T-cell (primary cell): ENCODE results near the gene SCGB3A2. TPM values are rescaled to one million over a fixed set of nuclear protein-coding genes. Genes with fewer than 3 reads are reported as not detected.

Source experiments
- ATAC-seq, 4 experiments: fragments of 200-7000 bp in 3 of 4; fragments of 150-1000 bp in 1 of 4; cut with Tn5 transposase; replicated peaks in 1 of 4; 1 replicate in 3 of 4; 2 replicates in 1 of 4; pipeline ENCODE4 v1.10.0; 2021; ENCODE audit warnings: moderate library complexity in 3 of 4, mild to moderate bottlenecking in 2 of 4, moderate number of reproducible peaks in 1 of 4
- CTCF ChIA-PET, 2 donors: fragments of 300-600 bp; sonication (Branson Sonifier 250); formaldehyde crosslinking; loops; one replicate each; lab custom pipeline; 2022; ENCODE audit warnings: antibody characterized with exemption in 2 of 2; lab: Charles Lee
- POLR2A ChIA-PET, 2 donors: fragments of 300-600 bp; sonication (Branson Sonifier 250); formaldehyde crosslinking; loops; one replicate each; lab custom pipeline; 2022; ENCODE audit warnings: antibody characterized with exemption in 2 of 2; lab: Charles Lee
- DNase-seq, 35 experiments: peaks; one replicate each; pipeline versions ENCODE4 v3.0.0 to v3.0.0-alpha.2; 2013 to 2023
- H3K27ac ChIP-seq: one replicate; pipeline ENCODE4 v1.5.1; 2013; ENCODE audit warnings: low read length
- H3K27me3 ChIP-seq, 2 experiments: replicated peaks in 1 of 2; 1 replicate in 1 of 2; 2 replicates in 1 of 2; pipeline versions ENCODE4 v1.6.1 to v1.7.0; 2013; ENCODE audit warnings: low read length in 1 of 2, mixed read lengths in 1 of 2; ENCODE audit not compliant: control insufficient read depth in 2 of 2, insufficient read depth in 2 of 2; ENCODE audit errors: extremely low read depth in 1 of 2
- H3K36me3 ChIP-seq, 2 donors: 1 replicate in 1 of 2; 2 replicates in 1 of 2; pipeline versions ENCODE4 v1.6.1 to v1.7.0; 2013; ENCODE audit warnings: low read length in 1 of 2; ENCODE audit not compliant: control insufficient read depth in 2 of 2, insufficient read depth in 1 of 2; ENCODE audit errors: extremely low read depth in 1 of 2
- H3K4me1 ChIP-seq, 2 experiments: 1 replicate in 1 of 2; 2 replicates in 1 of 2; pipeline versions ENCODE4 v1.6.1 to v1.7.0; 2013; ENCODE audit warnings: low read length in 2 of 2, mixed read lengths in 1 of 2; ENCODE audit not compliant: insufficient read depth in 2 of 2, control insufficient read depth in 1 of 2; ENCODE audit errors: extremely low read depth in 1 of 2
- H3K4me3 ChIP-seq, 2 donors: 1 replicate in 1 of 2; 2 replicates in 1 of 2; pipeline versions ENCODE4 v1.5.1 to v1.7.0; 2013; ENCODE audit warnings: mild to moderate bottlenecking in 2 of 2, low read length in 1 of 2, moderate library complexity in 1 of 2; ENCODE audit not compliant: control insufficient read depth in 1 of 2; ENCODE audit errors: extremely low read depth in 1 of 2
- H3K9me3 ChIP-seq: 2 replicates; pipeline ENCODE4 v1.7.0; 2013
- H3K27ac Mint-ChIP-seq, 2 donors: one replicate each; pipeline ENCODE4 v1.8.0; 2020 to 2021; ENCODE audit warnings: mild to moderate bottlenecking in 2 of 2, mixed read lengths in 2 of 2
- H3K27me3 Mint-ChIP-seq, 2 donors: one replicate each; pipeline ENCODE4 v1.8.0; 2021 to 2022; ENCODE audit warnings: mixed read lengths in 2 of 2
- H3K36me3 Mint-ChIP-seq: one replicate; pipeline ENCODE4 v1.8.0; 2021; ENCODE audit warnings: mixed read lengths
- H3K4me1 Mint-ChIP-seq, 3 donors: one replicate each; pipeline ENCODE4 v1.8.0; 2020 to 2022; ENCODE audit warnings: mixed read lengths in 3 of 3, mild to moderate bottlenecking in 1 of 3
- H3K4me3 Mint-ChIP-seq, 3 donors: one replicate each; pipeline ENCODE4 v1.8.0; 2020 to 2022; ENCODE audit warnings: mild to moderate bottlenecking in 3 of 3, mixed read lengths in 3 of 3, moderate library complexity in 3 of 3
- H3K9me3 Mint-ChIP-seq, 3 donors: one replicate each; pipeline ENCODE4 v1.8.0; 2020 to 2022; ENCODE audit warnings: mixed read lengths in 3 of 3
- WGBS: methylation state at CpG from one replicate; pipeline ENCODE4 v1.1.5; 2013; ENCODE audit warnings: missing lambda C conversion rate; ENCODE audit not compliant: insufficient coverage; 5-methylcytosine and 5-hydroxymethylcytosine counted together
- total RNA-seq, 35 experiments: library from RNA in 6 of 35; stranded (reverse) in 6 of 35; fragments of 120-200 nt in 1 of 35; gene quantifications; one replicate each; pipeline versions ENCODE4 v1.2.1 to v1.2.4 and lab custom pipeline; 2013 to 2026

SCGB3A2 gene
- total RNA-seq, 5 donors from 2014 or later (not counting 1 experiment from before 2014, with no cell fraction given), result 0.99 TPM; not detected in 4

DNA sequence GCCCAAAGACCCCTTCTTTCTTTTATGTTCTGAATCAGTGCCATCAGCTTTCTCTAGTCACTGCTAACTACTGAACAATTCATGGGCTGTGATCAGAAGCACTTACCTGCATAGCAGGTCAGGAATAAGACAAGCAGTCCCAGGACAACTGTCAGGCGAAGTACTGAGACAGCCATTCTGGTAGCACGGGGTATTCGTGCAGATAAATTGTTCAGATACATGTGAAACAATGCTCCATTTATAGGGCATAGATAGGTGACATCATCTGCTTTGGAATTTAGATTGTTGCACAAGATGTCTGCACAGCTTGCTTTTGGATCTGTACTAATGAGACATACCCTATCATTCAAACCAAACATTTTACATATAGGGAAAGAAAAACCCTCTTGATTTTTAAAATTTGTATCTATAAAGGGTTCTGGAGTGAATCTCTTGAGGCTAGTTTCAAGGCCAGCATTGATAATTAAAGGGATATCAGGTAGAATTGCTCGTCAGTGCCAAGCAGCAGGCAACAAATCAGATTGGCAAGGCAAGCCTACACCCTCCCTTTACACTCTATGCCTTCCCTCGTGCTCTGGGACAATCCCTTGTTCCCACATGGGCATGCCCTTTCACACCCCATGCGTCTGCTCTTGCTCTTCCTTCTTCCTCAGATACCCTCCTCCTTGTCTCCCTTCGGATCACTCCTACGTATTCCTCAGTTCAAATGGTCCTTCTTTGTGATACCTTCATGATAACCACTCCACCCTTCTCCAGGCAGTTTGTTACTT lies 28.0 kb downstream of the SCGB3A2 start, which contains the start of gene C5orf46:
C5orf46 (minus strand) TSS at position 213 of the 770 bp plus-strand sequence; CDS start at position 176, 37 bp downstream.
- Histone ChIP-seq H3K27ac (no peak within 1 kb of the TSS), H3K4me1 (no peaks in the 10 kb centered on the region), H3K36me3 (no peaks in the 10 kb centered on the region), H3K9me3 (no peaks in the 10 kb centered on the region), H3K4me3 (no peak within 1 kb of the TSS), H3K27me3 (no peaks in the 10 kb centered on the region)
- no peaks in the 10 kb centered on the region for H3K4me1 Mint-ChIP-seq
- POLR2A ChIA-PET, result no interaction called here
- CTCF ChIA-PET, result no interaction called here
- ATAC-seq (no peak), DNase-seq (no peak)
- H3K4me3 Mint-ChIP-seq, result no peak within 1 kb of the TSS
- H3K27ac Mint-ChIP-seq, result no peak within 1 kb of the TSS
- no peaks in the 10 kb centered on the region for H3K27me3 Mint-ChIP-seq
- WGBS, result 79% methylated on average over 5 of the region's 8 CpGs
- no peaks in the 10 kb centered on the region for H3K36me3 Mint-ChIP-seq
- peaks cover 0 to 8% (median 0%) of the 10 kb centered on the region in 3 donors for H3K9me3 Mint-ChIP-seq

DNA sequence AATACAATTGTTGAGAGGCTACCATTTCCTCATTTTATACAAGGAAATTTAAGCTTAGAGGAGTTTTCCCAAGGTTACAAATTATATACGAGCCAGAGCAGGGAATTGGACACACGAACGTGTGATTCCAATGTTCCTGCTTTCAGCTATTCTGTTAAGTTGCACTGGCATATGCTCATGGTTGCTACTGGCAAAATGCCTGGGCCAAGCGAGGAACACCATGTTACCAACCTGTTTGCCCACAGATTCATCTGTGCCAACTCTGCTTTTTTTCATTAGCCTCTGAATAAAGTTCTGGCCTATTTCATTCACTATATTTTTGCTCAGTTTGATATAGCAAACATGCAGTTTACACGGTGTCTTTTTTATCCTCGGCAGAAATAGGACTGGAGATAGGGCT lies 32.9 kb downstream of the SCGB3A2 start:
- Mint-ChIP-seq H3K36me3 (no peaks in the 10 kb centered on the region), H3K27ac (no peak overlapping the region), H3K27me3 (peaks cover 1 to 3% of the 10 kb centered on the region in 2 donors), H3K9me3 (peaks cover 0 to 8% (median 0%) of the 10 kb centered on the region in 3 donors), H3K4me1 (no peaks in the 10 kb centered on the region), H3K4me3 (no peak overlapping the region)
- no peak overlapping the region for H3K27ac ChIP-seq
- ATAC-seq, result no peak
- H3K36me3 ChIP-seq, result no peaks in the 10 kb centered on the region
- no peak for DNase-seq
- no peaks in the 10 kb centered on the region for H3K4me1 ChIP-seq
- no peaks in the 10 kb centered on the region for H3K9me3 ChIP-seq
- no peak overlapping the region for H3K4me3 ChIP-seq
- H3K27me3 ChIP-seq, result peaks cover 0 to 3% of the 10 kb centered on the region in 2 experiments
- POLR2A ChIA-PET, result no interaction called here
- CTCF ChIA-PET, result no interaction called here
- WGBS, result 57% methylated on average over 3 of the region's 6 CpGs

DNA sequence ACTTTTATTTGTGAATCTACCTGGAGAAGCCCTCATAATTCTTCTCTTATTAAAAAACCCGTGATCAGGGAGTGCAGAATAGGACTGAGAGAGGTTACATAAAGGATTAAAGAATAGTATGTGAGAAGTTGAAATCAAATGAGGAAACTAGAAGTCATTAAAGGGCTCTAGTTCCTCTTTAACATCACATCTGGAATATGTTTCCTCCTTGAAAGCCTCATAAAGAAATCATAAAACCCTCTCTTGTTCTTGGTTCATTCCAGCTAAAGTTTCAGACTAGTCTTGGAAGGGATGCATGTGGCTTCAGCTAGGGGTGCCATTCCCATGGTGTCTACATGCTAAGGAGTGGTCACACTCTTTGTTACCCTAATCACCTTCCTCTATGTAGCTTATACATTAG lies 33.5 kb downstream of the SCGB3A2 start:
- ChIA-PET CTCF (no interaction called here), POLR2A (no interaction called here)
- peaks cover 0 to 8% (median 0%) of the 10 kb centered on the region in 3 donors for H3K9me3 Mint-ChIP-seq
- H3K27me3 Mint-ChIP-seq, result peaks cover 3% of the 10 kb centered on the region in 2 donors
- WGBS, result no CpG with 5 or more reads among the region's 1 CpG
- Histone ChIP-seq H3K27me3 (peaks cover 0 to 3% of the 10 kb centered on the region in 2 experiments), H3K4me1 (no peaks in the 10 kb centered on the region), H3K9me3 (no peaks in the 10 kb centered on the region), H3K4me3 (no peak overlapping the region), H3K27ac (no peak overlapping the region), H3K36me3 (no peaks in the 10 kb centered on the region)
- no peaks in the 10 kb centered on the region for H3K36me3 Mint-ChIP-seq
- no peaks in the 10 kb centered on the region for H3K4me1 Mint-ChIP-seq
- H3K27ac Mint-ChIP-seq, result no peak overlapping the region
- ATAC-seq (no peak), DNase-seq (no peak)
- H3K4me3 Mint-ChIP-seq, result no peak overlapping the region

DNA sequence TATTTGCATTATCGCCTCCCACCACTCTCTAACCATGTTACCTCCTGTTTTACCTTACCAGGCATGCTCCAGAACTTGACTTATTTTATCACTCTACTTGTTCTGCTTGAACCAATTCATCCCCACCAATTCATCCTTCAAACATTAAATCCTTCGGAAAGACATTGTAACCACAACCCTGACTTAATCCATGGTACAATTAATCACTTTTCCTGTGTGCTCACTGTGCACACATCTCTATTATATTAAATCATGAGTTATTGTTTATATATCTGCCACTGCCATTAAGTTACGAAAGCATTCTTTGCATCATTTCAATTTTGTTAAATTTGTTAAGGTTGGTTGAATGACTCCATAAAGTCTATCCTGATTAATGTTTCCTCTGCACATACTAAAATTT lies 35.3 kb downstream of the SCGB3A2 start:
- no peaks in the 10 kb centered on the region for H3K9me3 Mint-ChIP-seq
- no peaks in the 10 kb centered on the region for H3K4me1 Mint-ChIP-seq
- peaks cover 3% of the 10 kb centered on the region in 2 donors for H3K27me3 Mint-ChIP-seq
- ChIA-PET POLR2A (no interaction called here), CTCF (no interaction called here)
- Histone ChIP-seq H3K27ac (no peak overlapping the region), H3K36me3 (no peaks in the 10 kb centered on the region), H3K4me1 (no peaks in the 10 kb centered on the region), H3K9me3 (no peaks in the 10 kb centered on the region), H3K4me3 (no peak overlapping the region), H3K27me3 (peaks cover 0 to 3% of the 10 kb centered on the region in 2 experiments)
- no peak overlapping the region for H3K27ac Mint-ChIP-seq
- no peak for DNase-seq
- WGBS, result 71% methylated on average over 1 of the region's 3 CpGs
- ATAC-seq, result no peak
- no peak overlapping the region for H3K4me3 Mint-ChIP-seq
- H3K36me3 Mint-ChIP-seq, result no peaks in the 10 kb centered on the region

DNA sequence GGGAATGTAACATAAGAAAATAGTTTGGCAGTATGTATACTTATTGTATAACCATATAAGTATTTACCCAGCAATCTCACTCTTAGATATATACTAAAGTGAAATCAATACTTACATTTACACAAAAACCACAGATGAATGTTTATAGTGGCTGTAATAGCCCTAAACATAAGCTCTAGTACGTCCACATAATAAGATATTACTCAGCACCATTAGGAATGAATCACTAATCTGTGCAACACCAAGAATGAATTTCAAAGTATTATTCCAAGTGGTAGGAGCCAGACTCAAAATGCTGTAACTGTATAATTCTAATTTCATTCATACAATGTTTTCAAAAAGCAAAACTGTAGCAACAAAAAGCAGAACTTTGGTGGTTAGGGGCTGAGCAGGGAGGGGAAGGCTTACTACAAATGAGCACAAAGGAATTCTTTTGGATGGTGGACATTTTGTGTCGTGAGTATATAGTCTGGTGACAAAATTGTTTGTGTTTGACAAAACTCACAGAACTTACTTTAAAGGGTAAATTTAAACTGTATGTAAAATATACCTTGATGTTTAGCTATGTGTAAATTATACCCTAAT lies 39.7 kb downstream of the SCGB3A2 start:
- DNase-seq (no peak), ATAC-seq (no peak)
- H3K36me3 Mint-ChIP-seq, result no peaks in the 10 kb centered on the region
- no peaks in the 10 kb centered on the region for H3K9me3 ChIP-seq
- H3K27ac ChIP-seq, result no peak overlapping the region
- ChIA-PET CTCF (no interaction called here), POLR2A (no interaction called here)
- peaks cover 0 to 3% of the 10 kb centered on the region in 2 experiments for H3K27me3 ChIP-seq
- no peak overlapping the region for H3K27ac Mint-ChIP-seq
- H3K4me3 ChIP-seq, result no peak overlapping the region
- no peaks in the 10 kb centered on the region for H3K9me3 Mint-ChIP-seq
- no peaks in the 10 kb centered on the region for H3K4me1 ChIP-seq
- peaks cover 2 to 3% of the 10 kb centered on the region in 2 donors for H3K27me3 Mint-ChIP-seq
- no peaks in the 10 kb centered on the region for H3K4me1 Mint-ChIP-seq
- no peaks in the 10 kb centered on the region for H3K36me3 ChIP-seq
- WGBS, result no CpG with 5 or more reads among the region's 2 CpGs
- no peak overlapping the region for H3K4me3 Mint-ChIP-seq

DNA sequence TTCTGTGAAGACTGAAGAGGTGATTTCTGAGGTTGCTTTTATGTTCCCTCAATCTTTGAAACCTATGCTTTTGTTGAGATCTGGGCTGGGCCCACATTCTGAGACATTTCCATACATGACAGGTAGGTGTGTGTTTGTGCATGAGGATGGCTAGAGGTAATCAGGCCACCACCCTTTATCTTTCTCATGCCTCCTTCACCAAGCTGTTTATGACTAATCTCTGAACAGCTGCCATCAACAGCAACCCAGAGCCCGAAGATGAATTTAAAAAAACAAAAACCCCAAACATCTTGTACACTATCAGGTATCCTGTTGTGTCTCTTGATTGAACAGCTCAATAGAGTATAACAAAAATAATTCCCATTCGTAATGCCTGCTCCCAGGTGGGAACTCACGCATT lies 40.4 kb downstream of the SCGB3A2 start:
- H3K27ac ChIP-seq, result no peak overlapping the region
- no peaks in the 10 kb centered on the region for H3K9me3 Mint-ChIP-seq
- no peaks in the 10 kb centered on the region for H3K36me3 Mint-ChIP-seq
- no peaks in the 10 kb centered on the region for H3K4me1 Mint-ChIP-seq
- POLR2A ChIA-PET, result no interaction called here
- H3K27me3 Mint-ChIP-seq, result peaks cover 2 to 3% of the 10 kb centered on the region in 2 donors
- no peaks in the 10 kb centered on the region for H3K36me3 ChIP-seq
- CTCF ChIA-PET, result no interaction called here
- WGBS, result 14% methylated on average over 1 of the region's 3 CpGs
- H3K4me1 ChIP-seq, result no peaks in the 10 kb centered on the region
- H3K27me3 ChIP-seq, result peaks cover 0 to 3% of the 10 kb centered on the region in 2 experiments
- ATAC-seq (no peak), DNase-seq (no peak)
- no peak overlapping the region for H3K27ac Mint-ChIP-seq
- no peaks in the 10 kb centered on the region for H3K9me3 ChIP-seq
- H3K4me3 Mint-ChIP-seq, result no peak overlapping the region
- no peak overlapping the region for H3K4me3 ChIP-seq
